ENCODE results near the gene GPRC5C. TPM values are rescaled to one million over a fixed set of nuclear protein-coding genes. Genes with fewer than 3 reads are reported as not detected.

GPRC5C gene
- total RNA-seq, 1 donor from 2014 or later, result 61.7 TPM

DNA sequence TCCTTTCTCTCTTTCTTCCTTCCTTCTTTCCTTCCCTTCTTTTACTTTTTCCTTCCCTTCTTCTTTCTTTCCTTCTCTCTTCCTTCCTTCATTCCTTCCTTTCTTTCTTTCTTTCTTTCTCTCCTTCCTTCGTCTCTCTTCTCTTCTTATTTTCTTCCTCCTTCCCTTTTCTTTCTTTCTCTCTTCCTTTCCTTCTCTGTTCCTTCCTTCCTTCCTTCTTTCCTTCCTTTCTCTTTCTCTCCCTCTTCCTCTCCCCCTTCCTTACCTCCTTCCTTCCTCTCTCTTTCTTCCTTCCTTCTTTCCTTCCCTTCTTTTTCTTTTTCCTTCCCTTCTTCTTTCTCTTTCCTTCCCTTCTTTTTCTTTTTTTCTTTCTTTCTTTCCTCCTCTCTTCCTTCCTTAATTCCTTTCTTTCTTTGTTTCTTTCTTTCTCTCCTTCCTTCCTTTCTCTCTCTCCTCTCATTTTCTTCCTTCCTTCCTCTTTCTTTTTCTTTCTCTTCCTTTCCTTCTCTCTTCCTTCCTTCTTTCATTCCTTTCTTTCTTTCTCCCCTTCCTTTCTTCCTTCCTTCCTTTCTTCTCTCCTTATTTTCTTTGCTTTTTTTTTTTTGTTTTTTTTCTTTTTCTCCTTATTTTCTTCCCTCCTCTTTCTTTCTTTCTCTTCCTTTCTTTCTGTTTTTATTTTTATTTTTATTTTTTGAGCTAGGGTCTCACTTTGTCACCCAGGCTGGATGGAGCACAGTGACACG, 41.8 kb upstream of the GPRC5C start:
- no peak overlapping the region for H3K4me3 ChIP-seq (ENCODE audit: low read depth, low read length)
- no peak for DNase-seq (ENCODE audit: low read depth)
- TF ChIP-seq, protein P1, sequence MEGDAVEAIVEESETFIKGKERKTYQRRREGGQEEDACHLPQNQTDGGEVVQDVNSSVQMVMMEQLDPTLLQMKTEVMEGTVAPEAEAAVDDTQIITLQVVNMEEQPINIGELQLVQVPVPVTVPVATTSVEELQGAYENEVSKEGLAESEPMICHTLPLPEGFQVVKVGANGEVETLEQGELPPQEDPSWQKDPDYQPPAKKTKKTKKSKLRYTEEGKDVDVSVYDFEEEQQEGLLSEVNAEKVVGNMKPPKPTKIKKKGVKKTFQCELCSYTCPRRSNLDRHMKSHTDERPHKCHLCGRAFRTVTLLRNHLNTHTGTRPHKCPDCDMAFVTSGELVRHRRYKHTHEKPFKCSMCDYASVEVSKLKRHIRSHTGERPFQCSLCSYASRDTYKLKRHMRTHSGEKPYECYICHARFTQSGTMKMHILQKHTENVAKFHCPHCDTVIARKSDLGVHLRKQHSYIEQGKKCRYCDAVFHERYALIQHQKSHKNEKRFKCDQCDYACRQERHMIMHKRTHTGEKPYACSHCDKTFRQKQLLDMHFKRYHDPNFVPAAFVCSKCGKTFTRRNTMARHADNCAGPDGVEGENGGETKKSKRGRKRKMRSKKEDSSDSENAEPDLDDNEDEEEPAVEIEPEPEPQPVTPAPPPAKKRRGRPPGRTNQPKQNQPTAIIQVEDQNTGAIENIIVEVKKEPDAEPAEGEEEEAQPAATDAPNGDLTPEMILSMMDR (conservative IDR thresholded peaks at IDR 0.05; ENCODE audit: low read depth, low read length), result no peak

DNA sequence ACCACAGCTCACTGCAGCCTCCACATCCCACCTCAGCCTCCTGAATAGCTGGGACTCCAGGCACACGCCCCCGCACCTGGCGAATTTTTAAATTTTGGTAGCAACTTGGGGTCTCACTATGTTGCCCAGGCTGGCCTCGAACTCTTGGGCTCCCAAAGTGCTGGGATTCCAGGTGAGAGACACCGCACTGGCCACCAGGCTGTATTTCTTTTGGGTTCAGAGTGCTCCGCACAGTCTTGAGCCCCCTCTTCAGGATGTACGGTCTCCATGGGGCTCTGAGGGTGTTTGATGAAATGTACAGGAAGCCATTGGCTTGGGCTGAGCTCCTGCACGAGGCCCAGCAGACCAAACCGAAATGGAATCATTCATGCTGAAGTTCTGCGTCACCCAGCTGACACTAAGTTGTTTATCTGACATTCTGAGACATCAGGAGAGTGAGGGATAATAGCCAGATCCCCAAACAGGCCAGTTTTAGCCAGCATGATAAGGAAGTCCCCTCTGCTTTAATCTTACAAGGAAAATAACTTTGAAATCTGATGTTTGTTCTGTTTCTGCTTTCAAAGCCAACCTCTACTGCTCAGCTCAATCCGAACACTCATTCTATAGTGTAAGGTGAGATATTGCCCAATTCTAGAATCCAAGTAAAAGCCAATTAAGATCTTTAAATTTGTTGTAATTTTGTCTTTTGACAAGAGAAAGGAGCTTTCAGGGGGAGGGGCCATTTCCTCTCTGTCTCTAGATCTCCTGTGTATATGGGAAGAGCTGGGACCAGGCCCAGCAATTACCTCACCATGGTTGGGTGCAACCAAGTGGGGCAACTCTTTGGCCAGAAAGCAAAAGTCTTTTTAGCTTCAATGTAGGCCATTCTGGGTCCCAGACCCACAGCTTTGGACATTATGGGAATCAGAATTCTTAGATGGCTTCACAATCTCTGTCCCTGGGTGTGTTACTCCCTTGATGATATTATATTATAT, 40.9 kb upstream of the GPRC5C start:
- DNase-seq (ENCODE audit: low read depth), result no peak
- no peak overlapping the region for H3K4me3 ChIP-seq (ENCODE audit: low read depth, low read length)
- TF ChIP-seq, protein P1 (conservative IDR thresholded peaks at IDR 0.05; ENCODE audit: low read depth, low read length), result no peak

DNA sequence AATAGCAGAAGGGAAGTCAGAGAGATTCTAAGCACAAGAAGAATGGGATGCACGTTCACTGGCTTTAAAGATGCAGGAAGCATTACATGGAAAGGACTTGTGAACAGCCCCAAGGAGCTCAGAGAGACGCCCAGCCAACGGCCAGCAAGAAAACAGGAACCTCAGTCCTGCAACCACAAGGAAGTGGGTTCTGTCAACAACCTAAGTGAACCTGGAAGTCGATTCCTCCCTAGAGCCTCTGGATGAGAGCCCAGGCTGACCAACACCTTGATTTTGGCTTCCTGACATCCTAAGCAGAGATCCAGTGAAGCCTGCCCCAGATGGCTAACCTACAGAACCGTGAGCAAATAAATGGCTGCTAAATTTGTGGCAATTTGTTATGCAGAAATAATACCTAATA, 40.1 kb upstream of the GPRC5C start:
- no peak for DNase-seq (ENCODE audit: low read depth)
- no peak overlapping the region for H3K4me3 ChIP-seq (ENCODE audit: low read depth, low read length)
- TF ChIP-seq, protein P1 (conservative IDR thresholded peaks at IDR 0.05; ENCODE audit: low read depth, low read length), result no peak

DNA sequence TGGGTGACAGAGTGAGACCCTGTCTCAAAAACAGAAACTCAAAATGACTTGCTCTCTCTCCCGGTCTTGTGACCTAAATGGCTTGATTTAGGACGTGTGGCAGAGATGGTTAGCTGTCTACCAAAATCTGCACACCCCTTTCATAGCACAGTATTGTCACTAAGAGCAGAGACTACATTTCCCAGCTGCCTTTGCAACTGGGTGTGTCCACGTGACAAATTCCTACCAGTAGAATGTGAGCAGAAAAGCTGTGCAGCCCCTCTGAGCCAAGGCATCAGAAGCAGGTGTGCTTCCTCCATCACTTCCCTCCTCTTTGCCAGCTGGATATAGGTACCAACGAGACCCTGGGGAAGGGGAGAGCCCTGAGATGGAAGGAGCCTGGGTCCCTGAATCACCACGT, 39.0 kb upstream of the GPRC5C start:
- TF ChIP-seq, protein P1 (conservative IDR thresholded peaks at IDR 0.05; ENCODE audit: low read depth, low read length), result no peak
- DNase-seq (ENCODE audit: low read depth), result no peak
- no peak overlapping the region for H3K4me3 ChIP-seq (ENCODE audit: low read depth, low read length)

DNA sequence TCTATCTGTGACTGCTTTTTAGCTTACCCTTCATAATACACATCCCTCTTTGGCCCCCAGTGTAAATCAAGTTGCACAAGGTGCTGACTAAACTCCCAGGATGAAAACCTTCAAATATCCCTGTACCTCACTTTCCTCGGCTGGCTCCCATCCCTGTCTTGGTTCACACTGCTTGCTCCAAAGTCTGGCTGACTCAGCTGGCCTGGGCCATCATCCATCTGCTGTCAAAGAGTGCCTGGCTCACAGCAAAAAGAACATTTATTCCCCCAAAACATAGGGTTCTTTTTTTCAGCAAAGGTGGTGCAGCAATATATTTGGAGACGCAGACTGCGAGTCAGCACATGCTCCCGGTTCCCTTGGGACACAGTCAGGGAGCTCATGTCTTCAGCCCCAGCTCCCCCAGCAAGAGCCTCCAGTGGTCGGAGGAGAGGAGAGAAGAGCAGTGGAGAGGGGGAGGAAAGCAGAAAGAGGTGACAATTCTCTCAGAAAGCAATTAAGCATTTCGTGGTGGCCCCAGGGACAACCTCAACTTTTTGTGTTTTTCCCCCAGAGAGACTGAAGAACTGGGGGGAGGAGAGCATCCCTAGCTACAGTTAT, 38.4 kb upstream of the GPRC5C start:
- no peak for DNase-seq (ENCODE audit: low read depth)
- H3K4me3 ChIP-seq (ENCODE audit: low read depth, low read length), result no peak overlapping the region
- TF ChIP-seq, protein P1 (conservative IDR thresholded peaks at IDR 0.05; ENCODE audit: low read depth, low read length), result no peak

DNA sequence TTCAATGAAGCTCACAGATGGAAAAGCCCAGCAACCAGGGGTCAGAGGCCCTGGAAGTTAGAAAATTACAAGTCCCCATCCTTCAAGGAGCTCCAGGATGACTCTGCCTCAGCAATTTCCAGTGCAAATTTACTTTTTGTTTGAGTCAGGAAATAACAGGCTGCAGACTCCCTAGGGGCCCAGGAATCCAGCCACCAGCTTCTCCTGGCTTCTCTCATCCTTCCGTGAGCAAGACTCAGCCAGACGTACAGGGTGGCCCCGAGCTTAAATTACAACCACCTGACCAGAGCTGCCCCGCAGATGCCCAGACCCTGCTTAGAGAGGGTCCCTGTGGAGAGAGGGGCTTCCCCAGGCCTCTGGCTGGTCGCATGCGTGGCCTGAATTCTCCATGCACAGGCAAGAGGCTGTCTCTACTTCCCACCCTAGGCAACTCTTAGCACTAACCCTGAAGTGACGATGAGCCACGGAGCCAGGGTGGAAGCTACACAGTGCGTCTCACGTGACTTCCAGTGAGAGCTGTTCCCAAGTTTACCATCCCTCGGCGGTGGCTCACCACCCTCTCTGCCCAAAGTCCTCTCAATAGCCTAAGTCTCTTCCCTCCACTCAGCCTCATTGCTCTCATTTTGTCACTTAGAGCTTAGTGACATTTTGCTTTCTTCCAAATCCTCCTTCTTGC, 37.5 kb upstream of the GPRC5C start:
- DNase-seq (ENCODE audit: low read depth), result no peak
- TF ChIP-seq, protein P1 (conservative IDR thresholded peaks at IDR 0.05; ENCODE audit: low read depth, low read length), result no peak
- no peak overlapping the region for H3K4me3 ChIP-seq (ENCODE audit: low read depth, low read length)

Measured in epithelial cell of proximal tubule (primary cell).